GM21619 (cell line): Measurements from ENCODE around the gene STK24.

Experiments used
- ATAC-seq: cut with Tn5 transposase; IDR thresholded peaks from one replicate; pipeline ENCODE4 v1.9.1; 2021; ENCODE audit not compliant: unreplicated experiment

The STK24 gene

GRCh38 chr13:98493042-98493712, 83.7 kb downstream of the STK24 start:
- ATAC-seq: no peak

- ATAC-seq: no peak
Observed at GRCh38 chr13:98492335-98493041, 84.4 kb downstream of the STK24 start.

GRCh38 chr13:98490866-98491265, 86.0 kb downstream of the STK24 start:
- ATAC-seq: no peak

- no peak for ATAC-seq
Observed at GRCh38 chr13:98490195-98490836, 86.6 kb downstream of the STK24 start.

- ATAC-seq: no peak
Observed at GRCh38 chr13:98489446-98490194, 87.3 kb downstream of the STK24 start.

GRCh38 chr13:98488736-98489135, 88.2 kb downstream of the STK24 start:
- ATAC-seq: peak; percentile 59

- ATAC-seq: no peak
Observed at GRCh38 chr13:98487522-98487921, 89.4 kb downstream of the STK24 start.

GRCh38 chr13:98487016-98487415, 89.9 kb downstream of the STK24 start:
- no peak for ATAC-seq

GRCh38 chr13:98486412-98486811, 90.5 kb downstream of the STK24 start:
- no peak for ATAC-seq

GRCh38 chr13:98485561-98485960, 91.3 kb downstream of the STK24 start:
- ATAC-seq: no peak

- ATAC-seq: no peak
Observed at GRCh38 chr13:98484289-98485219, 92.4 kb downstream of the STK24 start.

- ATAC-seq: no peak
Observed at GRCh38 chr13:98483601-98484288, 93.2 kb downstream of the STK24 start.

- ATAC-seq: no peak
Observed at GRCh38 chr13:98482476-98483444, 94.1 kb downstream of the STK24 start.

GRCh38 chr13:98480915-98481877, 95.7 kb downstream of the STK24 start:
- peak; percentile 18 for ATAC-seq

- no peak for ATAC-seq
Observed at GRCh38 chr13:98479496-98480003, 97.4 kb downstream of the STK24 start.

- peak; percentile 33 for ATAC-seq
Observed at GRCh38 chr13:98478189-98479129, 98.4 kb downstream of the STK24 start.
